ENCODE measurements around the gene PSENEN. TPM values are rescaled to one million over a fixed set of nuclear protein-coding genes. Genes with fewer than 3 reads are reported as not detected.

The PSENEN gene
- polyA plus RNA-seq, 1 donor (not counting 4 experiments of a cell fraction or from before 2014, with no cell fraction given) = 36.2 TPM

GRCh38 chr19:35730326-35730725 lies 15.1 kb upstream of the PSENEN start:
- dilution Hi-C loops (cut with MboI; ENCODE audit: extremely low pct_ligation_motif_present, low sequenced_read_pairs) = no loop called here
- DNase-seq (ENCODE audit: low read depth, low spot score) = no peak
- FAIRE-seq = no peak
- H3K27me3 ChIP-seq (ENCODE audit: control insufficient read depth, extremely low read depth, insufficient read depth, low read length) = no peaks in the 10 kb centered on the region
- no peak overlapping the region for H3K27ac ChIP-seq (ENCODE audit: control insufficient read depth, insufficient read depth, low read length)
- no peaks in the 10 kb centered on the region for H3K9me3 ChIP-seq (ENCODE audit: control insufficient read depth, low read depth, low read length)
- no peaks in the 10 kb centered on the region for H3K9me1 ChIP-seq (ENCODE audit: control insufficient read depth, extremely low read depth, insufficient read depth, low read length)
- no peak overlapping the region for H3K4me2 ChIP-seq (ENCODE audit: control insufficient read depth, extremely low read depth, insufficient read depth, low read depth, low read length)
- no peak for TF ChIP-seq CTCF (optimal IDR thresholded peaks at IDR 0.05 in 1 of 3, IDR thresholded peaks at IDR 0.05 in 1 of 3, conservative IDR thresholded peaks at IDR 0.05 in 1 of 3; ENCODE audit: extremely low read depth in 1 of 3, insufficient read depth in 2 of 3, low read length in 3 of 3)
- TF ChIP-seq EZH2 (IDR thresholded peaks at IDR 0.05; ENCODE audit: low read length) = no peak
- H3K79me2 ChIP-seq (ENCODE audit: control insufficient read depth, insufficient read depth, low read length) = peaks cover 4% of the 10 kb centered on the region
- H3K4me3 ChIP-seq (ENCODE audit: control insufficient read depth in 2 of 3, extremely low read depth in 1 of 3, insufficient read depth in 2 of 3, low read depth in 1 of 3, low read length in 3 of 3) = no peak overlapping the region
- H3K9ac ChIP-seq (ENCODE audit: control insufficient read depth, extremely low read depth, insufficient read depth, low read length) = no peak overlapping the region
- peaks cover 2% of the 10 kb centered on the region for H4K20me1 ChIP-seq (ENCODE audit: control insufficient read depth, extremely low read depth, insufficient read depth, low read length)
- H2AFZ ChIP-seq (ENCODE audit: control insufficient read depth, low read length) = no peak overlapping the region
- H3K36me3 ChIP-seq (ENCODE audit: control insufficient read depth in 2 of 2, extremely low read depth in 1 of 2, insufficient read depth in 2 of 2, low read length in 2 of 2) = peaks cover 65 to 73% of the 10 kb centered on the region in 2 experiments
- H3K4me1 ChIP-seq (ENCODE audit: control insufficient read depth, extremely low read depth, insufficient read depth, low read length) = no peaks in the 10 kb centered on the region

DNA sequence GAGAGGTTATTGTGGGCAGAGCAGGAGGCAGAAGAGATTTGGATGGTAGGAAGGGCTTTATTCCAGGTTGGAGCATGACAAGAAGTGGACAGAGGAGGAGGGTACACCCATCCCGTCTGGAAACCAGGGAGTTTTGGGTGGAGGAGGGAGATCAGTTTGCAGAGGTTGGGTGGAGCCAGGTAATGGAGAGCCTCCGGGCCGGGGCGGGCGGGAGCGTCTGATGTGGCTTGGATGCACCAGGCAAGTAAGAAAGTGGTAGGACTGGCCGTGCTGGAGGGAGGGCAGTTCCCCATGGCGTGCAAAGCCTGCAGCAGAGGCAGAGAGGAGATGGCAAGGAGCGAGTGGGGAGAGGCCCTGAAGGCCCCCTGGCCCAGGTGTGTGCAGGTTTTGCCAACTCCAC lies 14.1 kb upstream of the PSENEN start:
- Histone ChIP-seq H3K4me1 (ENCODE audit: control insufficient read depth, extremely low read depth, insufficient read depth, low read length) (no peaks in the 10 kb centered on the region), H3K9ac (ENCODE audit: control insufficient read depth, extremely low read depth, insufficient read depth, low read length) (no peak overlapping the region), H3K27me3 (ENCODE audit: control insufficient read depth, extremely low read depth, insufficient read depth, low read length) (no peaks in the 10 kb centered on the region), H4K20me1 (ENCODE audit: control insufficient read depth, extremely low read depth, insufficient read depth, low read length) (peaks cover 3% of the 10 kb centered on the region), H3K9me3 (ENCODE audit: control insufficient read depth, low read depth, low read length) (no peaks in the 10 kb centered on the region), H3K27ac (ENCODE audit: control insufficient read depth, insufficient read depth, low read length) (no peak overlapping the region), H3K79me2 (ENCODE audit: control insufficient read depth, insufficient read depth, low read length) (peaks cover 2% of the 10 kb centered on the region), H3K4me3 (ENCODE audit: control insufficient read depth in 2 of 3, extremely low read depth in 1 of 3, insufficient read depth in 2 of 3, low read depth in 1 of 3, low read length in 3 of 3) (no peak overlapping the region), H2AFZ (ENCODE audit: control insufficient read depth, low read length) (no peak overlapping the region), H3K9me1 (ENCODE audit: control insufficient read depth, extremely low read depth, insufficient read depth, low read length) (no peaks in the 10 kb centered on the region), H3K36me3 (ENCODE audit: control insufficient read depth in 2 of 2, extremely low read depth in 1 of 2, insufficient read depth in 2 of 2, low read length in 2 of 2) (peaks cover 61 to 71% of the 10 kb centered on the region in 2 experiments), H3K4me2 (ENCODE audit: control insufficient read depth, extremely low read depth, insufficient read depth, low read depth, low read length) (no peak overlapping the region)
- no peak for FAIRE-seq
- no peak for TF ChIP-seq EZH2 (IDR thresholded peaks at IDR 0.05; ENCODE audit: low read length)
- TF ChIP-seq CTCF (optimal IDR thresholded peaks at IDR 0.05 in 1 of 3, IDR thresholded peaks at IDR 0.05 in 1 of 3, conservative IDR thresholded peaks at IDR 0.05 in 1 of 3; ENCODE audit: extremely low read depth in 1 of 3, insufficient read depth in 2 of 3, low read length in 3 of 3) = no peak
- dilution Hi-C loops (cut with MboI; ENCODE audit: extremely low pct_ligation_motif_present, low sequenced_read_pairs) = no loop called here
- no peak for DNase-seq (ENCODE audit: low read depth, low spot score)

Measured in keratinocyte (primary cell).